HS-5 (cell line): Measurements from ENCODE around the gene MPRIP.

Experiments used
- DNase-seq: peaks from one replicate; pipeline ENCODE4 v3.0.0-alpha.2; 2012; ENCODE audit warnings: low read depth

Gene MPRIP

GRCh38 chr17:17235212-17236174 lies 193.2 kb downstream of the MPRIP start:
- DNase-seq, result peak; percentile 42

DNA sequence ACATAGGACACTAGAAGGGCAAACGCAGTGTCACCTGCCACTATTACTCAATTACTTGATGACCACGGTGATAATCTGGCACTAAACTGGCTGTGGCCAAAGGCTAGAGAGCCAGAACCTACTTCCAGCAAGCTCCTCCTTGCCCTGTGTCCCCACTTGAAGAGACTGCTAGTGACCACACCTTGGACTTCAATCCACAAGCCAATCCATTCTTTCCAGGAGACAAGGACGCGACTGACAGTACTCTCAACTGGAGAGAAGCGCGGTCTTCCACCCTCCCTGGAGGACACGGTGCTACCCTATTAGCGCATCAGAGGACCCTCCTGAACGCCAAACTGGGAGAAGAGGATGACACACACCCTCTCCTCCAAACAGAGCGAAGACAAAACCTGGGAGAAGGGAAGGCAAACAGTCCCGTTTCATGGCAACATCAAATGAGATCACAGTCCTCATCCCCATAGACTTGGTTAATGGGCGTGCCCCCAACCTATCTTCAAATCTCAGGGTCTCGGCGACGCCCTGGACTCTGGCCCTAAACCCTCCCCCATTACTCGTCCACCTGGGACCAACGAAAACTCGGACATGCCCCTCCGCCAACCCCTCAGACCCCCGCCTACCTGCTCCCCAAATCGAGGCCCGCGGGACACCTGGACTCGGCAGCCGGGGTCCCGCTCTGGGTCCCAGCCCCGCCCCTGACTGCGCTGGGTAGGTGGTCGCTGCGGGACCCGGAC lies 194.2 kb downstream of the MPRIP start:
- peak; percentile 10 for DNase-seq

GRCh38 chr17:17237026-17237799 lies 195.0 kb downstream of the MPRIP start, which contains the start of gene FLCN:
TSS of gene FLCN (minus strand) at chr17:17237168. CDS start at chr17:17228137, 9,031 bp downstream.
- DNase-seq, result peak; percentile 89

DNA sequence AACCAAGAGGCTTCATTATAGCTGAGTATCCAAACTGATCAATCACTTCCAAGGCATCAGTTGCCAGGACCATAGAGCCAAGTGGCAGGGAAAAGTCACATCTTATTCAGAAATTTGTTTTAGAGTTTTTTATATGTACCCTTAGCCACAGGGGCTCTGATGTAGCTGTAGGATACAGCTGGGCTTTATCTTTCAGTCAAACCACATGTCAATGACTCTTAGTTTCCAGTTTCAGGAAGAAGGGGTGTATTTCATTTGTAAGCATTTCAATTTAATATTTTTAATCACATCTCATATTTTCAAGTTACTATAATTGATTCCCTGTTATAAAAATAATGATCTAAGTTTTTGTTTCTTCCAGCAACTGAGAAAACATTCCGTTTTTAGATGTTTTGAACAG lies 197.6 kb downstream of the MPRIP start:
- no peak for DNase-seq

- DNase-seq, result no peak
These were observed 199.4 kb downstream of the MPRIP start for GRCh38 chr17:17241656-17242055.

DNA sequence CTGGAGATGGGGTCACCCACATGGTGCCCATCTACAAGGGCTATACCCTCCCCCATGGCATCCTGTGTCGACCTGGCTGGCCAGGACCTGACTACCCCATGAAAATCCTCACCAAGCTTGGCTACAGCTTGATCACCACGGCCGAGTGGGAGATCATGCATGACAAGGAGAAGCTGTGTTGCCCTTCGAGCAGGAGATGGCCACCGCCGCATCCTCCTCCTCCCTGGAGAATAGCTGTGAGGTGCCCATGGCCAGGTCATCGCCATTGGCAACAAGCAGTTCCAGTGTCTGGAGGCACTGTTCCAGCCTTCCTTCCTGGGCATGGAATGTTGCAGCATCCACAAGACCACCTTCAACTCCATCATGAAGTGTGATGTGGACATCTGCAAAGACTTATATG lies 200.0 kb downstream of the MPRIP start:
- no peak for DNase-seq
